GM12878 (cell line): Measurements from ENCODE around the gene DPY19L1. TPM values are rescaled to one million over a fixed set of nuclear protein-coding genes. Genes with fewer than 3 reads are reported as not detected.
"Not testable (repeated sequence)": the region's sequence is repeated elsewhere in the genome, so short reads cannot be mapped to it uniquely, and the experiment has no call there.

Experiments used
- ATAC-seq: fragments of 200-7000 bp; cut with Tn5 transposase; 3 replicates; pipeline ENCODE4 v1.9.1; 2020; ENCODE audit warnings: mild to moderate bottlenecking, moderate library complexity
- BruUV-seq: library from RNA; stranded (reverse); fragments of 400-500 nt; replicated peaks from 2 replicates; lab custom pipeline; 2021; lab: Mats Ljungman, UMichigan
- CTCF ChIA-PET: fragments of 300-600 bp; sonication (Branson Sonifier 250); formaldehyde crosslinking; extraction: SDS; loops from one replicate; lab custom pipeline; 2021; ENCODE audit warnings: inconsistent platforms; lab: Yijun Ruan, JAX
- POLR2A ChIA-PET: fragments of 350-600 bp; formaldehyde crosslinking; extraction: SDS; loops from one replicate; lab custom pipeline; 2021; ENCODE audit warnings: inconsistent platforms; lab: Charles Lee
- RAD21 ChIA-PET: fragments of 300-600 bp; sonication (Branson Sonifier 250); formaldehyde crosslinking; loops from one replicate; lab custom pipeline; 2023; ENCODE audit warnings: antibody characterized with exemption; ENCODE audit not compliant: unreplicated experiment; lab: Charles Lee
- SMC1A ChIA-PET: fragments of 300-600 bp; sonication (Branson Sonifier 250); formaldehyde crosslinking; loops from one replicate; lab custom pipeline; 2023; ENCODE audit not compliant: unreplicated experiment, uncharacterized antibody; lab: Charles Lee
- DNase-seq: peaks from one replicate; pipeline ENCODE4 v3.0.0-alpha.2; 2011; ENCODE audit warnings: low read depth, low spot score
- FAIRE-seq: peaks from 3 replicates; lab custom pipeline; 2011; peaks lifted over from hg19 to GRCh38; lab: Jason Lieb, UNC
- H2AFZ ChIP-seq: 2 replicates; pipeline ENCODE4 v1.6.0; 2011; ENCODE audit warnings: low read depth, low read length, control low read depth; ENCODE audit not compliant: control insufficient read depth
- H3K27ac ChIP-seq: 2 replicates; pipeline ENCODE4 v1.5.1; 2011; ENCODE audit warnings: control low read depth; ENCODE audit not compliant: control insufficient read depth, insufficient read depth
- H3K27me3 ChIP-seq, 2 experiments: replicated peaks in 1 of 2; 2 replicates each; pipeline versions ENCODE4 v1.6.0 to v1.6.1; 2011; ENCODE audit warnings: low read length in 1 of 2; ENCODE audit not compliant: control insufficient read depth in 2 of 2, insufficient read depth in 2 of 2
- H3K36me3 ChIP-seq, 2 experiments: 2 replicates each; pipeline ENCODE4 v1.5.1; 2011; ENCODE audit warnings: low read length in 1 of 2; ENCODE audit not compliant: control insufficient read depth in 2 of 2, insufficient read depth in 2 of 2
- H3K4me1 ChIP-seq: 2 replicates; pipeline ENCODE4 v1.6.1; 2011; ENCODE audit warnings: mild to moderate bottlenecking, low read length, moderate library complexity, mixed read lengths; ENCODE audit not compliant: control insufficient read depth, insufficient read depth
- H3K4me2 ChIP-seq: 2 replicates; pipeline ENCODE4 v1.6.0; 2011; ENCODE audit warnings: control low read depth; ENCODE audit not compliant: control insufficient read depth, insufficient read depth
- H3K4me3 ChIP-seq: fragments of 200-600 bp; sonication (generic); 2 replicates; pipeline ENCODE4 v1.5.1; 2016
- H3K79me2 ChIP-seq: 2 replicates; pipeline ENCODE4 v1.6.0; 2011; ENCODE audit warnings: low read length; ENCODE audit not compliant: control insufficient read depth, insufficient read depth
- H3K9ac ChIP-seq: 2 replicates; pipeline ENCODE4 v1.8.0; 2011; ENCODE audit warnings: low read length, control low read depth, mixed read lengths; ENCODE audit not compliant: control insufficient read depth, insufficient read depth
- H3K9me3 ChIP-seq: replicated peaks from 3 replicates; pipeline ENCODE4 v1.5.1; 2011; ENCODE audit warnings: mild to moderate bottlenecking, low read length; ENCODE audit not compliant: control insufficient read depth, insufficient read depth
- H4K20me1 ChIP-seq: 2 replicates; pipeline ENCODE4 v1.6.0; 2011; ENCODE audit not compliant: control insufficient read depth, insufficient read depth
- WGBS: methylation state at CpG from one replicate; pipeline ENCODE4 v1.1.6; 2016; ENCODE audit warnings: low lambda C conversion rate; ENCODE audit not compliant: insufficient replicate concordance, insufficient coverage; ENCODE audit errors: missing lambda C conversion rate; 5-methylcytosine and 5-hydroxymethylcytosine counted together
- in situ Hi-C: fragments of 300-500 bp; cut with MboI; formaldehyde crosslinking; loops from 9 replicates; pipeline ENCODE4 v1.14.3; 2018; ENCODE audit warnings: mixed read lengths
- intact Hi-C: fragments of 100-400 bp; cut with micrococcal nuclease; formaldehyde crosslinking; loops from one replicate; pipeline ENCODE4 v1.14.2; 2022; ENCODE audit not compliant: unreplicated experiment
- polyA plus RNA-seq, 11 experiments: library from polyadenylated mRNA; depleted of rRNA in 4 of 11; unstranded in 6 of 11; stranded (reverse) in 5 of 11; fragments of >200 nt; fragmentation: Nextera tagmentation in 4 of 11; fragmentation: Illumina TruSeq in 1 of 11; extraction: Ambion mirVana in 4 of 11; extraction: Trizol in 1 of 11; gene quantifications; 1 replicate in 1 of 11; 2 replicates in 10 of 11; pipeline versions ENCODE4 v1.2.1 to v1.2.3, GENCODE V29; 2011 to 2016; ENCODE audit warnings: inconsistent platforms in 2 of 11, missing spikeins in 2 of 11, low read depth in 1 of 11
- total RNA-seq, 4 experiments: library from RNA; depleted of rRNA in 3 of 4; stranded (reverse); fragments of >200 nt in 3 of 4; fragmentation: Illumina TruSeq in 1 of 4; extraction: Trizol in 1 of 4; gene quantifications; 2 replicates each; pipeline versions ENCODE4 v1.2.1 to v1.2.3, GENCODE V29; 2013 to 2021

The DPY19L1 gene
- total and polyA plus RNA-seq, 10 of the 15 experiments (the other 5 are each of a cell fraction or from before 2014, with no cell fraction given) = 0.47 to 35.4 (median 3.8) TPM

GRCh38 chr7:35058571-35058970 lies 21.3 kb upstream of the DPY19L1 start:
- H3K4me3 ChIP-seq, H3K27me3 ChIP-seq, H3K9ac ChIP-seq, BruUV-seq, SMC1A ChIA-PET, H3K79me2 ChIP-seq, H3K4me2 ChIP-seq, CTCF ChIA-PET, H3K36me3 ChIP-seq, POLR2A ChIA-PET, ATAC-seq, intact Hi-C loops, DNase-seq, H3K9me3 ChIP-seq, H3K4me1 ChIP-seq, RAD21 ChIA-PET, H4K20me1 ChIP-seq, H2AFZ ChIP-seq, FAIRE-seq, H3K27ac ChIP-seq: not testable (repeated sequence)
- in situ Hi-C loops = loop anchor here (25.0 kb wide), 1 partner anchor 454 kb away; no protein-coding TSS in a partner anchor
- WGBS = 45% methylated on average over 3 of the region's 3 CpGs

DNA sequence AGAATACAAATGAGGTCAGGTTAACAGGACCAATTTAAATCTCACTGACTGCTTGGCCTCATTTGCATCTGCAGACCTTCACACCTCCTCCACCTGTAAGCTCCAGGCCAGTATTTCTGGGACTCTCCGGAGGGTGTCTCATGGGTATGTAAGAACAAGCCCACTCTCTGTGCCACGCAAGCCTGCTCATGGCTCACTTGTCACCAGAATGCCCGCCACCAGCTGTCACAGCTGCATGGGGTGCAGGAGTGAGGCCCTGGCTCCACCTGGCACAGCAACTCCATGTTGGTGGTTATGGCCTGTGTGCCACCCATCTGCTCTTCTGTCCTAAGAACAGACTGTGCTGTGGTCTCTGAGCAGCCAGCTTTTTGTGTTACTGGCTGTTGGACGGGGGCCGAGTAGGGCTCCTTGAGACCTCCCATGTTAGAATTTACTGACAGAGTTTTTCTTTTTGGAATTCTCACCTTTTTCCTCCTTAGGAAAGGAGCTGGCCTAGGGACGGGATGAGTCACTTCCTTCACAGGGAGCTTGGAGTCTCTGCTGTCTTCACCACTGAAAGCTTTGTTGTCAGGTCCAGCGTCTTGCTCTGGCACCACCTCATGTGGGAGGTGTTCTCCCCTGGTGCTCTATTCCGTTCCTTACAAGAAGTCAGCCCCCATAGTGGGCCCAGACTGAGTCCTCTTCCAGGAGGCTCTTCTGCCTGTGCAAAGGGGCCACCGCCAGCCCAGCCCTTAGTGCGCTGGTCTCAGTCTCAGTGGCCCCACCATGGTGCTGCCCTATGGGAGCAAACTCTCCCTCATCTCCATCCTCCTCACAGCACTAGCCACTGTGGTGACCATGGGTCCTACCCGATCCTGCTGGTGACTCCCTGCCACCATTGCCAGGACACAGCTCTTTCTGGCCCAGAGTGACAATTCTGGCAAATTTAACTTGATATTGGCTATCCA lies 20.5 kb upstream of the DPY19L1 start:
- FAIRE-seq, CTCF ChIA-PET, H3K36me3 ChIP-seq, H3K9me3 ChIP-seq, H3K4me1 ChIP-seq, H3K4me3 ChIP-seq, BruUV-seq, H4K20me1 ChIP-seq, ATAC-seq, H3K27ac ChIP-seq, H3K4me2 ChIP-seq, intact Hi-C loops, H3K9ac ChIP-seq, RAD21 ChIA-PET, DNase-seq, H3K27me3 ChIP-seq, H3K79me2 ChIP-seq, POLR2A ChIA-PET, H2AFZ ChIP-seq, SMC1A ChIA-PET: not testable (repeated sequence)
- WGBS = 37% methylated on average over 11 of the region's 11 CpGs
- in situ Hi-C loops = loop anchor here (25.0 kb wide), 1 partner anchor 455 kb away; no protein-coding TSS in a partner anchor
